Transverse colon (tissue), 4 donors: ENCODE data around the gene CRHR2. TPM values are rescaled to one million over a fixed set of nuclear protein-coding genes. Genes with fewer than 3 reads are reported as not detected.

Experiments used
- DNase-seq: peaks from one replicate; pipeline ENCODE4 v3.0.0-alpha.2; 2019
- H3K27ac ChIP-seq, 4 donors: fragments of 200-600 bp; sonication (generic); 2 replicates each; pipeline ENCODE4 v1.5.1; 2016 to 2018; ENCODE audit warnings: inconsistent platforms in 4 of 4
- H3K27me3 ChIP-seq: fragments of 200-600 bp; sonication (generic); 2 replicates; pipeline ENCODE4 v1.5.1; 2017; ENCODE audit warnings: inconsistent platforms
- H3K36me3 ChIP-seq, 4 donors: fragments of 200-600 bp; sonication (generic); 2 replicates each; pipeline ENCODE4 v1.5.1; 2017 to 2019; ENCODE audit warnings: inconsistent platforms in 4 of 4
- H3K4me1 ChIP-seq, 4 donors: fragments of 200-600 bp; sonication (generic); 2 replicates each; pipeline ENCODE4 v1.5.1; 2017 to 2020; ENCODE audit warnings: inconsistent platforms in 4 of 4
- H3K4me3 ChIP-seq, 4 donors: fragments of 200-600 bp; sonication (generic); 1 replicate in 1 of 4; 2 replicates in 3 of 4; pipeline versions ENCODE4 v1.5.1 to v1.6.1; 2017 to 2019; ENCODE audit warnings: inconsistent platforms in 4 of 4
- H3K9me3 ChIP-seq, 2 donors: fragments of 200-600 bp; sonication (generic); 2 replicates each; pipeline ENCODE4 v1.5.1; 2017 to 2019; ENCODE audit warnings: inconsistent platforms in 2 of 2
- CTCF ChIP-seq, 5 experiments: fragments of 200-600 bp in 3 of 5; fragments of 450-650 bp in 2 of 5; sonication (generic) in 3 of 5; IDR thresholded peaks; 1 replicate in 2 of 5; 2 replicates in 3 of 5; pipeline ENCODE4 v1.5.1; 2016 to 2017; ENCODE audit warnings: antibody characterized with exemption in 5 of 5, inconsistent platforms in 3 of 5, mild to moderate bottlenecking in 2 of 5, moderate library complexity in 1 of 5
- EP300 ChIP-seq: sonication (generic); formaldehyde crosslinking; IDR thresholded peaks from one replicate; pipeline ENCODE4 v1.6.1; 2017; ENCODE audit warnings: antibody characterized with exemption, low read depth
- POLR2A ChIP-seq: fragments of 450-650 bp; IDR thresholded peaks from one replicate; pipeline ENCODE4 v1.6.1; 2016; ENCODE audit warnings: antibody characterized with exemption, mild to moderate bottlenecking, moderate library complexity
- POLR2AphosphoS5 ChIP-seq, 3 donors: sonication (generic); formaldehyde crosslinking; IDR thresholded peaks; one replicate each; pipeline ENCODE4 v1.6.1; 2016; ENCODE audit warnings: antibody characterized with exemption in 3 of 3
- WGBS, 2 donors: methylation state at CpG; one replicate each; pipeline ENCODE4 v1.1.5; 2018; ENCODE audit warnings: low coverage in 1 of 2; 5-methylcytosine and 5-hydroxymethylcytosine counted together
- in situ Hi-C, 4 donors: fragments of 200-750 bp; cut with MboI; loops; one replicate each; pipeline versions ENCODE4 v1.15.0 to v1.15.1; 2017; ENCODE audit warnings: low sequenced_read_pairs in 3 of 4, low pct_ligation_motif_present in 1 of 4, low pct_unique_long_range_greater_than_20kb in 1 of 4
- intact Hi-C: fragments of 100-400 bp; cut with DNase I; formaldehyde crosslinking; loops from one replicate; pipeline ENCODE4 v1.15.1; 2023; ENCODE audit warnings: low total_unique reads
- total RNA-seq, 4 donors: library from RNA; depleted of rRNA; stranded (reverse); fragments of >200 nt; gene quantifications; one replicate each; pipeline ENCODE4 v1.1.0, GENCODE V29; 2016

The CRHR2 gene
- total RNA-seq, 4 donors from 2014 or later, result not detected

- Histone ChIP-seq H3K9me3 (no peaks in the 10 kb centered on the region), H3K27ac (no peak overlapping the region), H3K4me1 (no peaks in the 10 kb centered on the region), H3K4me3 (no peak overlapping the region), H3K36me3 (no peaks in the 10 kb centered on the region), H3K27me3 (no peaks in the 10 kb centered on the region)
- no peak for DNase-seq
- in situ Hi-C loops (no loop called here), intact Hi-C loops (no loop called here)
- TF ChIP-seq POLR2A (no peak), CTCF (IDR thresholded peaks at IDR 0.05) (no peak), POLR2AphosphoS5 (IDR thresholded peaks at IDR 0.05) (no peak), EP300 (no peak)
- WGBS, 2 donors, result 67% methylated on average over 3 of the region's 3 CpGs; no CpG with 5 or more reads in 1 of the 2 donors
Measured at GRCh38 chr7:30658479-30659074, 23.7 kb downstream of the CRHR2 start.

- intact Hi-C loops, result no loop called here
- DNase-seq, result no peak
- Histone ChIP-seq H3K4me3 (no peak overlapping the region), H3K9me3 (no peaks in the 10 kb centered on the region), H3K4me1 (no peaks in the 10 kb centered on the region), H3K27me3 (no peaks in the 10 kb centered on the region), H3K27ac (no peak overlapping the region), H3K36me3 (no peaks in the 10 kb centered on the region)
- no peak for TF ChIP-seq POLR2AphosphoS5 (IDR thresholded peaks at IDR 0.05)
- no peak for TF ChIP-seq CTCF (IDR thresholded peaks at IDR 0.05)
- TF ChIP-seq EP300, result no peak
- TF ChIP-seq POLR2A, result no peak
- WGBS, 2 donors, result 95% methylated on average over 2 of the region's 2 CpGs; no CpG with 5 or more reads in 1 of the 2 donors
- in situ Hi-C loops, result no loop called here
Measured at GRCh38 chr7:30657131-30657530, 25.1 kb downstream of the CRHR2 start.

GRCh38 chr7:30656006-30656957, 26.0 kb downstream of the CRHR2 start:
- Histone ChIP-seq H3K27me3 (no peaks in the 10 kb centered on the region), H3K4me1 (no peaks in the 10 kb centered on the region), H3K4me3 (no peak overlapping the region), H3K36me3 (no peaks in the 10 kb centered on the region), H3K9me3 (no peaks in the 10 kb centered on the region), H3K27ac (no peak overlapping the region)
- intact Hi-C loops, result no loop called here
- 77% methylated on average over 21 of the region's 21 CpGs; no CpG with 5 or more reads in 1 of the 2 donors for WGBS, 2 donors
- TF ChIP-seq EP300 (no peak), POLR2A (no peak), POLR2AphosphoS5 (IDR thresholded peaks at IDR 0.05) (no peak), CTCF (IDR thresholded peaks at IDR 0.05) (no peak)
- in situ Hi-C loops, result no loop called here
- no peak for DNase-seq
